GM04503 (cell line): ENCODE measurements around the gene CABLES2.

ENCODE experiments used
- DNase-seq: peaks from one replicate; pipeline ENCODE4 v3.0.0-alpha.2; 2012; ENCODE audit warnings: low read depth

The CABLES2 gene

GRCh38 chr20:62350098-62350628 lies 56.9 kb downstream of the CABLES2 start:
- DNase-seq = no peak

DNA sequence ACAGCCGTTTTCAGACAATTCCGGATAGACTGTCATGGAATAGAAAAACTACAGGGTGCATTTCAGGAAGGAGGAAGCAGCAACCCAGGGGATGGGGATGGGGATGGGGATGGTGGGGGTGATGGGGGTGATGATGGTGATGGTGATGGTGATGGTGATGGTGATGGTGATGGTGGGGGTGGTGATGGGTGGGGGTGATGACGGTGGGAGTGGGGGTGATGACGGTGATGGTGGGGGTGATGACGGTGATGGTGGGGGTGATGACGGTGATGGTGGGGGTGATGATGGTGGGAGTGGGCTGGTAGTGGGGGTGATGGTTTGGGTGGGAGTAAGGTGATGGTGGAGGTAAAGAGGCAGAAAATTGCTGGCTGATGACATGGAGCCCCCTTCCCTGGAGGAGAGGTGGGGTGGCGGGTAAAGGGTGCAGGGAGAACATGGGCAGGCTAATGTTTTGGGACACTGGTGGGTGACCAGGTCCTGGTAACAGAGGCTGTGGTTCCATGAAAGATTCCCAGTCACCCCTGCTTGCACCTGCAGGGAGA lies 57.5 kb downstream of the CABLES2 start:
- DNase-seq = no peak

DNA sequence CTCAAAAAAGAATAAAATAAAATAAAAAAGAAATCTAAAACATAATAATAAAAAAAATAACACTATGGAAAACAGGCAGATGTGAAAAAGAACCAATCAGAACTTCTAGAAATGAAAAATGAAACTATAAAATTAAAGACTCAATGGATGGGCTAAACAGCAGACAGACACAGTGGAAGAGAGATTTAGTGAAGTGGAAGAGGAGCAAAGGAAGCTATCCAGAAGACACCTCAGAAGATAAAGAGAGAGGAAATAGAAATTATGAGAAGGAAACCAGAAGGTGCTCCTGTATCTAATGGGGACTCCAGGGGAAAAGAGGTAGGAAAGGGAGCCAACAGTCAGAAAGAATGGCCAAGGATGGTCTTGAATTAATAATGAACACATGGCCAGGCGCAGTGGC lies 58.5 kb downstream of the CABLES2 start:
- DNase-seq = no peak

DNA sequence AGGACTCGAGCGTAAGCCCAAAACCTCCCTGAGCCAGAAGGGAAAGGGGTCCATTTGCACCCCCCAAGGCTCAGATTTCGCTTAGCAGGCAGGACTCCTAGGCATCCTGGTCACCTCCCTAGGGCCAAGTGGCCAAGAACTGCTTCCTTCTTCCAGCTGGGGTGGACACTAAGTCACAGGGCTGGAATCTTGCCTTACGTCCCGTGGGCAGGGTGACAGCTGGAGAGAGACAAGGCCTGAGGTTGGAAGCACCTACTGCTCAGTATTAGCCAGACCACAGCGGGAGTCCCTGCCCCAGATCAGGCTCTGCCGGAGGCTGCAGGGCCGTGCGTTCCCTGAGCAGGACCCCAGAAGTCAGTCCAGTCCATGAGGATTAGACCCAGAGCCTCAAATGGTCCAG lies 59.6 kb downstream of the CABLES2 start:
- DNase-seq = no peak

- no peak for DNase-seq
These were observed 60.0 kb downstream of the CABLES2 start for GRCh38 chr20:62347151-62347404.

- no peak for DNase-seq
These were observed 60.5 kb downstream of the CABLES2 start for GRCh38 chr20:62346398-62347150.

- no peak for DNase-seq
These were observed 61.3 kb downstream of the CABLES2 start for GRCh38 chr20:62345681-62346370.

DNA sequence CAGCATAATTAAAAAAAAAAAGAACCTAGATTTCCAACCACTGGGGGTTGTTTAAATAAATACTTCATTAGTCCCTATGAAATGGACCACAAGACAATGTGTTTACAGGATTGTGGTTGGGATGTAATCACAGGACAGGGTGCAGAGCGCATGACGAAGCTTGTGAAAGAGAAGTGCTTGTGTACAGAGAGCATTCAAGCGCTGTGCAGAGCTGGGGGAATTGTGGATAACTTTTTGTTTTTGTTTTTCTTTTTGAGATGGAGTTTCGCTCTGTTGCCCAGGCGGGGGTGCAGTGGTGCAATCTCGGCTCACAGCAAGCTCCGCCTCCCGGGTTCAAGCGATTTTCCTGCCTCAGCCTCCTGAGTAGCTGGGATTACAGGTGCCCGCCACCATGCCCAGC lies 62.3 kb downstream of the CABLES2 start:
- no peak for DNase-seq

- DNase-seq = no peak
These were observed 63.0 kb downstream of the CABLES2 start for GRCh38 chr20:62344092-62344491.

DNA sequence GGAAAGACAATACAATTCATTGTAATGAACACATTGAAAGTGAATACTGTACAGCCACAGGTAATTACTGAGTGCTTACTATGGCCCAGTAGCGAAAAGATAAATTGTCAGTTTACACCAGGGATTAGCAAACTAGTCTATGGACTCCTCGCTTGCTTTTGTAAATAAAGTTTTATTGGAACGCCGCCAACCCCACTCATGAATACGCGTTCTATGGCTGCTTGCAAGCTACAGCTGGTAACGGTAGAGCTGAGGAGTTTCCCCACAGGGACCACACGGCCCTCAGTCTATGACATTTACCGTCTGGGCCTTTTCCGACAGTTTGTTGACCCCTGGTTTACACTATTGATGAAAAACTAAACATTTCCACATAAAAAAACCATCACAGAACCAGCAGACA lies 64.2 kb downstream of the CABLES2 start:
- no peak for DNase-seq

- no peak for DNase-seq
These were observed 67.4 kb downstream of the CABLES2 start for GRCh38 chr20:62339647-62340062.
